Activated naive CD4-positive, alpha-beta T cell treated with anti-CD3 and anti-CD28 coated beads, Interleukin-2, amount 50 U/mL, for 16 hours (primary cell): ENCODE measurements around the gene DTX4.

Experiments used
- DNase-seq: peaks from one replicate; pipeline ENCODE4 v3.0.0-alpha.2; 2020

The DTX4 gene

DNA sequence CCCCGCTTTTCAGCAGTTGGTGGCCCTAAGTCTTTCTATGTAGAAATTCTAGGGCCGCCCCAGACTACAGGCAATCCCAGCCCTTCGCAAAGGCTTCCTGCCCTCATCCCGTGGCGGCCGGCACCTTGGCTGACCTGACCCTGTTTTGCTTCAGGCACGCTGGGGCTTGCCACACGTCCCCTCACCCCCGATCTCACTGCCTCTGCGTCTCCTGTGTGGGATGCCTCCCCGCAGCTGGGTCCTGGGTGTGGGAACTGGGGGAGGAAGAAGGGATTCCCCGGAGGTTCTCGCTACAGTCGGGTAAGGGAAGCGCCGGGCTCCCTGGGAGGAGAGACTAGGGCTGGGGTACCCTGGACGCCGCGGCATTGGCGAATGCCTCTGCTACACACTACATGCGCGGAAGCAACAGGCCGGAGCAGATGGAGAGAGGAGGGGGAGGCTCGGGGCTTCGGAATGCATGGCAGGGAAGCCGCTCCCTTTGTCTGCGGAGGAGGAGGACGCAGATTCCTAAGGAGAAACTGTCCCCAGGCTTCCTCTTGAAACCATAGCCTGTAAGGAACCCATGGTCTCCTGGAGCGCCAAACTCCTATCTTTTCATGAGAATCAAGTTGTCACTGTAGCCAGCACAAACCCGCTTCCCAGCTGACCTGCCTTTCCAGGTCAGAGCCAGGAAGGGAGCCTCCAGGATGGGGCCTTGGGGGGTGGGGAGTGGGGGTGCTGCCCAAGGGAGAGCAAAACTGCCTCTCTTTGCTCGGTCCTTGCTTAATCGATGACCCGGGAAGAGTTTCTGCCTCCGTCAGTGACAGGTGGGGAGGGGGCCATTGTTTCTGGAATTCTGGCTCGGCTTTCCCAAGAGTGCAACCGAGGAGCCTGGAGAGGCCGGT is 1.4 kb downstream of the DTX4 start:
- no peak for DNase-seq

- DNase-seq: no peak
These were observed 2.2 kb downstream of the DTX4 start for GRCh38 chr11:59173964-59174663.

DNA sequence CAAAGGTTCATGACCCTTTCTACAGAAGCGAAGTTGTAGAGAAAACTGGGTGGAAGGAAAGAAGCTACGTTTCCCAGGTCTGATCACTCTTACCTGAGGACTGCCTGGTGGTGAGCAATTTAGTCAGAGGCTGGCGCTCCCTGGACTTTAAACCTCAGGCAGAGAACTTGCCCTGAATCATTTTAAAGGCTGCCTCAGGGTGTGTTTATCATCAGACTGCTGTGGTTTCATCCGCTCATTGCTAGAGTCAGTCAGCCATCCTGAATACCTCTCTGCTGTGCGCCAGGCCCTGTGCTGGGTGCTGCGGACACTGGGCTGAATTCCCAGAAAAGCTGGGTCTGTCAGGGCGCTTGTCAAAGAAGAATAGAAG is 2.7 kb downstream of the DTX4 start:
- DNase-seq: no peak

DNA sequence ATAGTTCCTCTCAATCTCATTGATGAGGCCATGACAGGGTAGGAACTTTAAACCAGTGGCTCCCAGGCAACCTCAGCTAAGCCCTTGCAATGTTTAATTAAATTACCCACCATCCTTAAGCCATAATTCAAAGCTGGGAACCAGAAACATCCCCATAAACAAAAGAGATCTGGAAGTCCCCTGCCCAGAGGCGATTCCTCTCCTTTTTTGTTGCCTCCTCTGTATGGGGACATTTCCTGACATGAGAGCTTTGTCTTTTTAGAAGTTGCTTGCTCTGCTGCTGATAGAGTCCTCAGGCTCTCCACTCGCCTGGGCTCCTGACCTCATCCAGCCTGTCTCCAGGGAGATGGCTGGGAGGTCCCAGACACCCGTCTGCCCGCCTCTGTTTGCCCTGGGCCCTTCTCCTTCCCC is 3.2 kb downstream of the DTX4 start:
- DNase-seq: no peak

GRCh38 chr11:59176330-59176729 is 4.4 kb downstream of the DTX4 start:
- DNase-seq: no peak

GRCh38 chr11:59178402-59178801 is 6.5 kb downstream of the DTX4 start:
- DNase-seq: no peak

DNA sequence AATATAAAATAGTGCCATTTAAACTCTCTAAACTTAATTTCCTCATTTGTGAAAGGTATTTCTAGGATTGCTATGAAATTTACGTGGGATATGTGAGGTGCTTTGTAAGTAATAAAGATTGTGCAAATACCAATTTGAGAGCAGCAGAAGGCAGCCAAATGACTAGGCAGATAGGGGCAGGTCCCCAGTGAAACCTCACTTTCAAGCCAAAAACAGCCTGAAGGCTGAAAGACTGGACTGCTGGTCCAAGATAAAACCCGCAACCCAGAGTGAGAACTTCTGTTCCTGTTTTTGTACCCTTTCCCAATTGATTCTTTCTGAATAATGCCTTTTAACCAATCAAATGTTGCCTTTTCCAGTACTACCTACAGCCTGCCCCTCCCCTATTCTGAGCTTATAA is 7.2 kb downstream of the DTX4 start:
- DNase-seq: no peak

- no peak for DNase-seq
These were observed 8.3 kb downstream of the DTX4 start for GRCh38 chr11:59180168-59180776.

- no peak for DNase-seq
These were observed 9.0 kb downstream of the DTX4 start for GRCh38 chr11:59180907-59181306.

GRCh38 chr11:59181746-59182456 is 10.0 kb downstream of the DTX4 start:
- no peak for DNase-seq

GRCh38 chr11:59182457-59183151 is 10.7 kb downstream of the DTX4 start:
- DNase-seq: no peak

DNA sequence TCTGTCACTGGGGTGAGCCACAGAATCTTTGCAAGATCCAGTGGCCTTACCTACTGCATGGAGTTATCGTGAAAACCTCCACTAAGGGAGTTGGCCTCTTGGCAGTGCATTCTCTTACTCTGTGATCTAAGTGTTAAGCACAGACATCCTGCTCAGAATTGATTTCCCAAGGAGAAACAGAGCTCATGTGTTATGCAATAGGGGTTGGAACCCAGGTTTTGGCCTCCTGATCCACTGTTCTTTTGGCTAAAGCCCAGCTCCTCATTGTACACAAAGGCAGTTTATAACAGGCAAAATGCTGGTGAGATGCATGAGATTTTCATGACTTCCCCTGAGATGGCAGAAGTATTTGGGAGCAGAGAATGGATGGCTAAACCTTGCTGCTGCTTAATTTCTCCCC is 11.8 kb downstream of the DTX4 start:
- DNase-seq: no peak

DNA sequence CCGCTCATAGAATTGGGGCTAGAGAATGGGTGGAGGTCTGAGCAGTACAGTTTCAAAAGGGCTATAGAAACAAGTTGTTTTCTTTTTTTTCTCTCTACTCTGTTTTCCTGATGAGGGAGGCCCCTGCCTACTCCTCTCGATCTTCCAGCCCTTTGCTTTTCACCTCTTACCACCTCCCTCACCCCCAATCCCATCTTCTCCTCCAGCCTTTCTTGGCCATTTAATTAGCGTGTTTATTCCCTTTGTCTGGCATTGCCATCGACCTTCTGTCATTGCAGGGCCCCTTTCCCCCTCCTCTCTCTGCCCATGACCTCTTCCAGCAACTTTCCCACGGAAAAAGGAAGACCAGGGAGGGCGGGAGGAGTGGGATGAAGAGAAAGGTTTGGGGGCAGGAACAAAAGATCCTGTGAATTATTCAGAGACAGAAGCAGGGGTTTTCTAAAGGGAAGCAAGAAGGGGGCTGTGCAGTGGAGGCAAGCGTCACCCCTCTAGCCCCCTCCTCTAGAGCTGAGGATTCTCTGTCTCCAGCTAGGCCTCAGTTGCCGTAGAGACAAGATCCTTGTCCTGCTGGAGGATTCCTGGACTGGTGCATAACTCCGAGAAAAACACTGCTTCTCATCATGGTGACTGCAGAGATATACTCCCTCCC is 12.9 kb downstream of the DTX4 start:
- DNase-seq: no peak

- no peak for DNase-seq
These were observed 13.5 kb downstream of the DTX4 start for GRCh38 chr11:59185386-59185945.

DNA sequence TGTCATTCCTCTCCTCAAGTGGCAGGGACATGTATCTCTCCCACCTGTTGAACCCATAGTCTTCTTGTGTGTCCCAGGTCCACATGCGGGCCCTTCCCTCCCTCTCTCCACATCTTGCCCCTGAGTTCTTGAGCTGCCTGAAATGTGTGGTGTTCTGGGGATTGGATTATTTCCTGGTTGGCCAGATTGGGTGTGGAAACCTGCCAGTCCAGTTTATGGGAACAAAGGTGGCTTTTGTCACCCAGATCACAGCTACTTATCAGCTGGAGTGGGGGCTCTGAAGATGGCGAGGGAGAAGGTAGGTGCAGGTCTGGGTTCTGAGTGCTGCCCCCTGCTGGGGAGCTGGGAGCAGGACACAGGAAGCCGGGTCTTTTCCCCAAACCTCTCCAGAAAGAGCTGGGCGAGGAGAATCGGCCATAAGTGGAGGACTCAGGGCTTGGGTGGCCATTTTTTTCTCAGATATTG is 14.2 kb downstream of the DTX4 start:
- peak; percentile 53 for DNase-seq

DNA sequence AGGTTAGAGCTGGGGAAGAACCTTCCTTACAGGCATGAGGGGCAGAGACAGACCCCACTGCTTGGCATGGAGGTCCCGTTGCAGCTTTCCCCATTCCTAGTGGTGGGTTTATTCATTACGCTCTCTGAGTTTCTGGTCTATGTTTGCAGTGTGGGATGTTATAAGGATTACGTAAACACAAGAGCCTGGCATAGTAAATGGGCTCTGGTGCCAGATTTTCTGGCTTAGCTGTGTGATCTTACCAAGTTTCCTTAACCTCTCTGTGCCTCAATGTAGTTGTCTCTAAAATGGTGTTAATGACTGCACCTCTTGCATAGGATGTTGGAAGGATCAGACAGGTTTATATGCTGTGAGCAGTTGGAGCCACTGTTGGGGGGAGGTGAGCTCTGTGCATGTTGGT is 15.1 kb downstream of the DTX4 start:
- DNase-seq: no peak

DNA sequence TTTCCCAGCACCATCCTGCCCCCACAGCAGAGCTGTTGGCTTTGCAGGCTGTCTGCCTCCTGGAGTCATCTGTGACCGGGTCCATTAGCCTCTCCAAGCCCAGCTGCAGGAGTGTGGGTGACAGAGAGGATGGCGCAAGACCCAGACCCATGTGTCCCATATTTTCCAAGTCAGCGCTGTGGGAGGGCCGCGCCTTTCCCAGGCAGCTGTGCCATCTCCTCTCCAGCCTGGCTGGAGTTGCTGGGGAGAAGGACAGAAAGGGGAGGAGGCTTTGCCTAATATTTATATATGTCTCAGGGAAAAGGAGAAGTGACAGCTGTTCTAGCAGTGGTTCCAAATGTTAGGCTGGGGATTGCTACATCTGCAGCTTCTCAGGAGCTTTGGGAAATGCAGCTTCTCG is 15.7 kb downstream of the DTX4 start:
- no peak for DNase-seq

- DNase-seq: no peak
These were observed 17.0 kb downstream of the DTX4 start for GRCh38 chr11:59188954-59189353.

GRCh38 chr11:59189986-59190385 is 18.1 kb downstream of the DTX4 start:
- no peak for DNase-seq

GRCh38 chr11:59191095-59191494 is 19.2 kb downstream of the DTX4 start:
- no peak for DNase-seq

- no peak for DNase-seq
These were observed 20.0 kb downstream of the DTX4 start for GRCh38 chr11:59191890-59192289.
